Activated naive CD4-positive, alpha-beta T cell treated with anti-CD3 and anti-CD28 coated beads, Interleukin-2, amount 50 U/mL, for 72 hours (primary cell): ENCODE results near the gene MBTPS2. TPM values are rescaled to one million over a fixed set of nuclear protein-coding genes. Genes with fewer than 3 reads are reported as not detected.
A peak's percentile ranks its signal among the peaks of the same experiment; 100 is the strongest.

Source experiments
- ATAC-seq, 2 donors: fragments of 150-1000 bp; cut with Tn5 transposase; 2 replicates each; pipeline ENCODE4 v1.10.0; 2021; ENCODE audit warnings: mild to moderate bottlenecking in 2 of 2, moderate library complexity in 2 of 2
- DNase-seq, 2 donors: peaks; one replicate each; pipeline ENCODE4 v3.0.0; 2021 to 2022; ENCODE audit warnings: low spot score in 2 of 2
- H3K27ac Mint-ChIP-seq, 2 donors: one replicate each; pipeline ENCODE4 v1.8.0; 2022; ENCODE audit warnings: mild to moderate bottlenecking in 2 of 2, mixed read lengths in 2 of 2
- H3K36me3 Mint-ChIP-seq, 2 donors: one replicate each; pipeline ENCODE4 v1.8.0; 2022; ENCODE audit warnings: mixed read lengths in 2 of 2
- H3K9me3 Mint-ChIP-seq, 2 donors: one replicate each; pipeline ENCODE4 v1.8.0; 2022; ENCODE audit warnings: mixed read lengths in 2 of 2
- total RNA-seq, 2 donors: library from RNA; stranded (reverse); gene quantifications; one replicate each; pipeline ENCODE4 v1.2.3, GENCODE V29; 2022

Gene MBTPS2
- total RNA-seq, 2 donors from 2014 or later: 1.4 to 5.4 TPM

- H3K36me3 Mint-ChIP-seq: no peaks in the 10 kb centered on the region
- no peak for ATAC-seq
- no peak overlapping the region for H3K27ac Mint-ChIP-seq
- no peaks in the 10 kb centered on the region for H3K9me3 Mint-ChIP-seq
- DNase-seq: no peak
Observed at GRCh38 chrX:21911481-21911880, 72.1 kb downstream of the MBTPS2 start.

- H3K9me3 Mint-ChIP-seq: no peaks in the 10 kb centered on the region
- peak overlapping the region in 1 of 2 donors; percentile 53 for H3K27ac Mint-ChIP-seq
- DNase-seq: no peak
- ATAC-seq: no peak
- H3K36me3 Mint-ChIP-seq: no peaks in the 10 kb centered on the region
Observed at GRCh38 chrX:21912220-21912619, 72.8 kb downstream of the MBTPS2 start.

- ATAC-seq: no peak
- H3K36me3 Mint-ChIP-seq: no peaks in the 10 kb centered on the region
- peak overlapping the region in 1 of 2 donors; percentile 30 for H3K27ac Mint-ChIP-seq
- no peaks in the 10 kb centered on the region for H3K9me3 Mint-ChIP-seq
- DNase-seq: no peak
Observed at GRCh38 chrX:21912989-21913388, 73.6 kb downstream of the MBTPS2 start.

GRCh38 chrX:21926116-21926515, 86.7 kb downstream of the MBTPS2 start:
- H3K9me3 Mint-ChIP-seq: peaks cover 10 to 12% of the 10 kb centered on the region in 2 donors
- DNase-seq: no peak
- H3K27ac Mint-ChIP-seq: no peak overlapping the region
- H3K36me3 Mint-ChIP-seq: peaks cover 9 to 12% of the 10 kb centered on the region in 2 donors
- no peak for ATAC-seq

- Mint-ChIP-seq H3K9me3 (peaks cover 10 to 12% of the 10 kb centered on the region in 2 donors), H3K36me3 (peaks cover 9 to 12% of the 10 kb centered on the region in 2 donors), H3K27ac (peak overlapping the region in 1 of 2 donors; percentile 44)
- ATAC-seq: peak; percentile 82 to 91
- DNase-seq: no peak
Observed at GRCh38 chrX:21926527-21927278, 87.3 kb downstream of the MBTPS2 start.

GRCh38 chrX:21929209-21929608, 89.8 kb downstream of the MBTPS2 start:
- Mint-ChIP-seq H3K27ac (peak overlapping the region in 1 of 2 donors; percentile 75), H3K9me3 (peaks cover 10 to 12% of the 10 kb centered on the region in 2 donors), H3K36me3 (peaks cover 9 to 12% of the 10 kb centered on the region in 2 donors)
- ATAC-seq (no peak), DNase-seq (no peak)

GRCh38 chrX:21930986-21931385, 91.6 kb downstream of the MBTPS2 start:
- Mint-ChIP-seq H3K9me3 (peaks cover 10 to 12% of the 10 kb centered on the region in 2 donors), H3K27ac (no peak overlapping the region), H3K36me3 (peaks cover 9 to 12% of the 10 kb centered on the region in 2 donors)
- no peak for ATAC-seq
- DNase-seq: no peak

- Mint-ChIP-seq H3K9me3 (peaks cover 10 to 12% of the 10 kb centered on the region in 2 donors), H3K27ac (peak overlapping the region in 1 of 2 donors; percentile 44), H3K36me3 (peaks cover 9 to 12% of the 10 kb centered on the region in 2 donors)
- DNase-seq (no peak), ATAC-seq (peak; percentile 67 to 82)
Observed at GRCh38 chrX:21932292-21933002, 93.0 kb downstream of the MBTPS2 start.

- no peak for DNase-seq
- no peak for ATAC-seq
- Mint-ChIP-seq H3K9me3 (peaks cover 10 to 12% of the 10 kb centered on the region in 2 donors), H3K27ac (no peak overlapping the region), H3K36me3 (peaks cover 9 to 12% of the 10 kb centered on the region in 2 donors)
Observed at GRCh38 chrX:21933077-21933476, 93.7 kb downstream of the MBTPS2 start.

GRCh38 chrX:21934414-21934813, 95.0 kb downstream of the MBTPS2 start:
- H3K36me3 Mint-ChIP-seq: peaks cover 3 to 5% of the 10 kb centered on the region in 2 donors
- DNase-seq (no peak), ATAC-seq (no peak)
- no peak overlapping the region for H3K27ac Mint-ChIP-seq
- peaks cover 4 to 5% of the 10 kb centered on the region in 2 donors for H3K9me3 Mint-ChIP-seq

Other genes starting within 250 kb of the MBTPS2 start
- gene KLHL34, start 181.3 kb upstream of the MBTPS2 start, total RNA-seq: 1 to 10 TPM in 1 of 2 donors, under 1 TPM in 1; 0.76 to 1.5 TPM
- gene SMPX, start 81.5 kb upstream of the MBTPS2 start, total RNA-seq: not detected
- gene YY2, start 16.4 kb downstream of the MBTPS2 start, total RNA-seq: under 1 TPM; 0.32 to 0.54 TPM
- 100 to 1,000 TPM in 1 of 2 donors, 10 to 100 TPM in 1; 38.0 to 105 TPM for gene SMS, start 101.1 kb downstream of the MBTPS2 start, total RNA-seq
- 1 to 10 TPM in 1 of 2 donors, under 1 TPM in 1; 0.93 to 1.5 TPM for gene PHEX, start 192.7 kb downstream of the MBTPS2 start, total RNA-seq